ENCODE measurements around the gene PCDHB16.
"Not testable (repeated sequence)": the region's sequence is repeated elsewhere in the genome, so short reads cannot be mapped to it uniquely, and the experiment has no call there.

DNA sequence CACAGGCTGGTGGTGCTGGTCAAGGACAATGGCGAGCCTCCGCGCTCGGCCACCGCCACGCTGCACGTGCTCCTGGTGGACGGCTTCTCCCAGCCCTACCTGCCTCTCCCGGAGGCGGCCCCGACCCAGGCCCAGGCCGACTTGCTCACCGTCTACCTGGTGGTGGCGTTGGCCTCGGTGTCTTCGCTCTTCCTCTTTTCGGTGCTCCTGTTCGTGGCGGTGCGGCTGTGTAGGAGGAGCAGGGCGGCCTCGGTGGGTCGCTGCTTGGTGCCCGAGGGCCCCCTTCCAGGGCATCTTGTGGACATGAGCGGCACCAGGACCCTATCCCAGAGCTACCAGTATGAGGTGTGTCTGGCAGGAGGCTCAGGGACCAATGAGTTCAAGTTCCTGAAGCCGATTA lies 33.8 kb downstream of the PCDHB16 start:
- TF ChIP-seq, protein P1, sequence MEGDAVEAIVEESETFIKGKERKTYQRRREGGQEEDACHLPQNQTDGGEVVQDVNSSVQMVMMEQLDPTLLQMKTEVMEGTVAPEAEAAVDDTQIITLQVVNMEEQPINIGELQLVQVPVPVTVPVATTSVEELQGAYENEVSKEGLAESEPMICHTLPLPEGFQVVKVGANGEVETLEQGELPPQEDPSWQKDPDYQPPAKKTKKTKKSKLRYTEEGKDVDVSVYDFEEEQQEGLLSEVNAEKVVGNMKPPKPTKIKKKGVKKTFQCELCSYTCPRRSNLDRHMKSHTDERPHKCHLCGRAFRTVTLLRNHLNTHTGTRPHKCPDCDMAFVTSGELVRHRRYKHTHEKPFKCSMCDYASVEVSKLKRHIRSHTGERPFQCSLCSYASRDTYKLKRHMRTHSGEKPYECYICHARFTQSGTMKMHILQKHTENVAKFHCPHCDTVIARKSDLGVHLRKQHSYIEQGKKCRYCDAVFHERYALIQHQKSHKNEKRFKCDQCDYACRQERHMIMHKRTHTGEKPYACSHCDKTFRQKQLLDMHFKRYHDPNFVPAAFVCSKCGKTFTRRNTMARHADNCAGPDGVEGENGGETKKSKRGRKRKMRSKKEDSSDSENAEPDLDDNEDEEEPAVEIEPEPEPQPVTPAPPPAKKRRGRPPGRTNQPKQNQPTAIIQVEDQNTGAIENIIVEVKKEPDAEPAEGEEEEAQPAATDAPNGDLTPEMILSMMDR (IDR thresholded peaks at IDR 0.05; ENCODE audit: poor library complexity, severe bottlenecking), result not testable (repeated sequence)
- not testable (repeated sequence) for TF ChIP-seq EZH2 (IDR thresholded peaks at IDR 0.05; ENCODE audit: borderline replicate concordance, insufficient read depth, low read length, poor library complexity, severe bottlenecking); POLR2AphosphoS5 (IDR thresholded peaks at IDR 0.05); SMC3 (conservative IDR thresholded peaks at IDR 0.05; ENCODE audit: poor library complexity); TAF1 (IDR thresholded peaks at IDR 0.05; ENCODE audit: low read depth)
- TF ChIP-seq, protein P2, sequence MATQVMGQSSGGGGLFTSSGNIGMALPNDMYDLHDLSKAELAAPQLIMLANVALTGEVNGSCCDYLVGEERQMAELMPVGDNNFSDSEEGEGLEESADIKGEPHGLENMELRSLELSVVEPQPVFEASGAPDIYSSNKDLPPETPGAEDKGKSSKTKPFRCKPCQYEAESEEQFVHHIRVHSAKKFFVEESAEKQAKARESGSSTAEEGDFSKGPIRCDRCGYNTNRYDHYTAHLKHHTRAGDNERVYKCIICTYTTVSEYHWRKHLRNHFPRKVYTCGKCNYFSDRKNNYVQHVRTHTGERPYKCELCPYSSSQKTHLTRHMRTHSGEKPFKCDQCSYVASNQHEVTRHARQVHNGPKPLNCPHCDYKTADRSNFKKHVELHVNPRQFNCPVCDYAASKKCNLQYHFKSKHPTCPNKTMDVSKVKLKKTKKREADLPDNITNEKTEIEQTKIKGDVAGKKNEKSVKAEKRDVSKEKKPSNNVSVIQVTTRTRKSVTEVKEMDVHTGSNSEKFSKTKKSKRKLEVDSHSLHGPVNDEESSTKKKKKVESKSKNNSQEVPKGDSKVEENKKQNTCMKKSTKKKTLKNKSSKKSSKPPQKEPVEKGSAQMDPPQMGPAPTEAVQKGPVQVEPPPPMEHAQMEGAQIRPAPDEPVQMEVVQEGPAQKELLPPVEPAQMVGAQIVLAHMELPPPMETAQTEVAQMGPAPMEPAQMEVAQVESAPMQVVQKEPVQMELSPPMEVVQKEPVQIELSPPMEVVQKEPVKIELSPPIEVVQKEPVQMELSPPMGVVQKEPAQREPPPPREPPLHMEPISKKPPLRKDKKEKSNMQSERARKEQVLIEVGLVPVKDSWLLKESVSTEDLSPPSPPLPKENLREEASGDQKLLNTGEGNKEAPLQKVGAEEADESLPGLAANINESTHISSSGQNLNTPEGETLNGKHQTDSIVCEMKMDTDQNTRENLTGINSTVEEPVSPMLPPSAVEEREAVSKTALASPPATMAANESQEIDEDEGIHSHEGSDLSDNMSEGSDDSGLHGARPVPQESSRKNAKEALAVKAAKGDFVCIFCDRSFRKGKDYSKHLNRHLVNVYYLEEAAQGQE (IDR thresholded peaks at IDR 0.05; ENCODE audit: borderline replicate concordance), result not testable (repeated sequence)

Data from neural cell (in vitro differentiated cells).